Endothelial cell (in vitro differentiated cells): ENCODE measurements around the gene SP110. TPM values are rescaled to one million over a fixed set of nuclear protein-coding genes. Genes with fewer than 3 reads are reported as not detected.

ENCODE experiments used
- DNase-seq: peaks from one replicate; pipeline ENCODE4 v3.0.0; 2021; ENCODE audit warnings: low spot score
- H3K27ac Mint-ChIP-seq: one replicate; pipeline ENCODE4 v1.8.0; 2021; ENCODE audit warnings: mixed read lengths, inconsistent platforms; ENCODE audit not compliant: unreplicated experiment
- H3K27me3 Mint-ChIP-seq: one replicate; pipeline ENCODE4 v1.8.0; 2021; ENCODE audit warnings: mild to moderate bottlenecking, moderate library complexity, mixed read lengths, inconsistent platforms; ENCODE audit not compliant: unreplicated experiment
- H3K36me3 Mint-ChIP-seq: one replicate; pipeline ENCODE4 v1.8.0; 2021; ENCODE audit warnings: mild to moderate bottlenecking, low read depth, mixed read lengths, inconsistent platforms; ENCODE audit not compliant: unreplicated experiment
- H3K4me1 Mint-ChIP-seq: one replicate; pipeline ENCODE4 v1.8.0; 2021; ENCODE audit warnings: mild to moderate bottlenecking, mixed read lengths, inconsistent platforms; ENCODE audit not compliant: unreplicated experiment
- H3K4me3 Mint-ChIP-seq: one replicate; pipeline ENCODE4 v1.8.0; 2021; ENCODE audit warnings: mild to moderate bottlenecking, mixed read lengths, inconsistent platforms; ENCODE audit not compliant: unreplicated experiment
- H3K9me3 Mint-ChIP-seq: one replicate; pipeline ENCODE4 v1.8.0; 2021; ENCODE audit warnings: mixed read lengths, inconsistent platforms; ENCODE audit not compliant: unreplicated experiment
- total RNA-seq: library from RNA; stranded (reverse); fragmentation: NEBNext Ultra II Directional; extraction: Animal tissue kit (Norgen Biotek cat#: 25700); gene quantifications from one replicate; pipeline ENCODE4 v1.2.1, GENCODE V29; 2021; ENCODE audit not compliant: unreplicated experiment
- TF ChIP-seq, protein P1 (sequence below): fragments of 200-600 bp; sonication (generic); IDR thresholded peaks from one replicate; pipeline ENCODE4 v1.5.0; 2021; ENCODE audit warnings: antibody characterized with exemption; ENCODE audit not compliant: unreplicated experiment

Gene SP110
- total RNA-seq, 1 donor from 2014 or later = 5.3 TPM

DNA sequence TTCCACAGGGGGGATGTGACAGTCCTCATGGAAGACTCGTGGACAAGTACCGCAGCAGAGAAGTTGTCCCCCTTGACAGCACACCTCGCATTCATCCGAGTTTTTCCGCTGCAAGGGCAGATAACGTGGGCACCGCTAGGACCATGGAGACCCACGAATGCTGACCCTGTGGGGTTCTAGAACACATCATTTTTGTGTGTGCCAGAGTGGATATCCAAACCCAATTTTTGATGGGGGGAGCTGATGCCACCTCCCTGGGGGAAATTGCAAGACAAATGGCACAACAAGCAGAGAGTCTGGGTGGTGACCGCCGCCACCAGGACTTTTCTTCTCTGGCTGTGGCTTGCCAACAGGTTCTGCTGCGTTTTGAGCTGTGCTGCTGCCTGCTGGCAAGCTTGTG, 46.9 kb downstream of the SP110 start:
- no peaks in the 10 kb centered on the region for H3K9me3 Mint-ChIP-seq
- no peaks in the 10 kb centered on the region for H3K4me1 Mint-ChIP-seq
- H3K27ac Mint-ChIP-seq = no peak overlapping the region
- no peak for DNase-seq
- H3K36me3 Mint-ChIP-seq = no peaks in the 10 kb centered on the region
- TF ChIP-seq, protein P1, sequence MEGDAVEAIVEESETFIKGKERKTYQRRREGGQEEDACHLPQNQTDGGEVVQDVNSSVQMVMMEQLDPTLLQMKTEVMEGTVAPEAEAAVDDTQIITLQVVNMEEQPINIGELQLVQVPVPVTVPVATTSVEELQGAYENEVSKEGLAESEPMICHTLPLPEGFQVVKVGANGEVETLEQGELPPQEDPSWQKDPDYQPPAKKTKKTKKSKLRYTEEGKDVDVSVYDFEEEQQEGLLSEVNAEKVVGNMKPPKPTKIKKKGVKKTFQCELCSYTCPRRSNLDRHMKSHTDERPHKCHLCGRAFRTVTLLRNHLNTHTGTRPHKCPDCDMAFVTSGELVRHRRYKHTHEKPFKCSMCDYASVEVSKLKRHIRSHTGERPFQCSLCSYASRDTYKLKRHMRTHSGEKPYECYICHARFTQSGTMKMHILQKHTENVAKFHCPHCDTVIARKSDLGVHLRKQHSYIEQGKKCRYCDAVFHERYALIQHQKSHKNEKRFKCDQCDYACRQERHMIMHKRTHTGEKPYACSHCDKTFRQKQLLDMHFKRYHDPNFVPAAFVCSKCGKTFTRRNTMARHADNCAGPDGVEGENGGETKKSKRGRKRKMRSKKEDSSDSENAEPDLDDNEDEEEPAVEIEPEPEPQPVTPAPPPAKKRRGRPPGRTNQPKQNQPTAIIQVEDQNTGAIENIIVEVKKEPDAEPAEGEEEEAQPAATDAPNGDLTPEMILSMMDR = no peak
- peaks cover 6% of the 10 kb centered on the region for H3K27me3 Mint-ChIP-seq
- no peak overlapping the region for H3K4me3 Mint-ChIP-seq

DNA sequence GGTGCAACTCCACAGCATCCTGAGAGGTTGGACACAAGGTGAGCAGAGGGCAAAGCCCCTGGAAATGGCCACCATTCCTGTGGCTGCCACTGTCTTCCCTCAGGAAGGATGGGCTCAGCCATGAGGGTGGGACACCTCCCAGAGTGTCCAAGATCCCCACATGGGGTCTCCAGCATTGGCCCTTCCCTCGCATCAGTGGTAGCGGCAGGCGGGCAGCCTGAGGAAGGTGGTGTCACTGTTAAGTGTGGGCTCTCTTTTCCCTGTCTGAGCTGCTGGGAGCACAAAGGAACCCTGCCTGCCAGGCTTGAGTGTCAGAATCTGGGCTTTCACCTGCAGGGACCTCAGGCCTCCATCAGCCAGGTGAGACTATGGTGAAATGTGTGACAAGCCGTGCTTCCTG, 47.6 kb downstream of the SP110 start:
- H3K36me3 Mint-ChIP-seq = no peaks in the 10 kb centered on the region
- DNase-seq = no peak
- no peak overlapping the region for H3K27ac Mint-ChIP-seq
- peaks cover 6% of the 10 kb centered on the region for H3K27me3 Mint-ChIP-seq
- TF ChIP-seq, protein P1 = no peak
- H3K4me3 Mint-ChIP-seq = no peak overlapping the region
- H3K9me3 Mint-ChIP-seq = no peaks in the 10 kb centered on the region
- H3K4me1 Mint-ChIP-seq = no peaks in the 10 kb centered on the region

DNA sequence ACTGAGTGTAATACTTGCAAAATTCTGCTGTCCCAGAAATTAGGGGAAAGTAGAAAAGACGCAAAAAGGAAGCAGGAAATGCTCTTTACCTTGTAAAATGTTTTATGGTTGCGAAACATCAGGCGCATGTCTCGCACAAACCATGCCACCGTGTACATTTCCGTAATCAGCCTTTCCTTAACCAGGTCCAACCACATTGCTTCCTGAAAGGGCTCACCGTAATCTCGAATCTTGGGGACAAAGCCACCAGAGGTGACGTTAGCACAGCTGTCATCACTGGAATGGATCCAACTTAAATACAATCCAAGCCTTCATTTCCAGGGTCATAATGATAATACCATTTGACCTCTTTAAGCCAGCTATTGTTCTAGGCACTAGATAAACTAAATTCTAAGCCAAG, 49.3 kb downstream of the SP110 start:
- Mint-ChIP-seq H3K27me3 (peaks cover 4% of the 10 kb centered on the region), H3K27ac (no peak overlapping the region)
- no peak for DNase-seq

DNA sequence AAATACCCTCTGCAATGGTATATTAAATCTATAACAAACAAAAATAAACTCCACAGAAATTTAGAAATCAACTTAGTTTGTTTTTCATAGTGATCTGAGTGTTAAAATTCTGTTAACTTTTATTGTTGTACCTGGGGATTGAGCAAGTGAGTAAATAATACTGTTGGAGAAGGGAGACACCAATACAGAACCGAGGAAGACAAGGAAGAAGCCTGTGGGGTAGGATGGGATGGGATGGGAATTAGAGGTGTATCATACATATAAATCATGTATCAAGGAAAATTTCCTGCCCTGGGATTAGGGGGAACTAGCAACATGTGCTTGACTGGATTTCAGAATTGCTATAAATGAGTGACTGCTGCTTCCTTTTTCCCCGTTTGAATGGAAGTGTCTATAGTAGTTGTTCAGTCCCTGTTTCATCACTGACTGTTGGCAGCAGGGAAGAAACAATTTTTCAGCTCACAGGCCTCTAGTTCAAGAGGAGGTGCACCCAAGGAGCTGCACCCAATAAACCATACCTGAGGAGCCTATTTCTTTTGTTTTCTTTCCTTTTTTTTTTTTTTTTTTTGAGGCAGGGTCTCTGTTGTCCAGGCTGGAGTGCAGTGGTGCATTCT, 53.1 kb downstream of the SP110 start:
- no peak for DNase-seq
- Mint-ChIP-seq H3K36me3 (no peaks in the 10 kb centered on the region), H3K4me1 (no peaks in the 10 kb centered on the region), H3K27me3 (no peaks in the 10 kb centered on the region), H3K27ac (no peak overlapping the region), H3K4me3 (no peak overlapping the region), H3K9me3 (no peaks in the 10 kb centered on the region)
- TF ChIP-seq, protein P1 = no peak

More for the DNA sequence above, 49.3 kb downstream of the SP110 start:
- Mint-ChIP-seq H3K4me1 (no peaks in the 10 kb centered on the region), H3K36me3 (no peaks in the 10 kb centered on the region), H3K4me3 (no peak overlapping the region), H3K9me3 (no peaks in the 10 kb centered on the region)
- TF ChIP-seq, protein P1 = no peak

DNA sequence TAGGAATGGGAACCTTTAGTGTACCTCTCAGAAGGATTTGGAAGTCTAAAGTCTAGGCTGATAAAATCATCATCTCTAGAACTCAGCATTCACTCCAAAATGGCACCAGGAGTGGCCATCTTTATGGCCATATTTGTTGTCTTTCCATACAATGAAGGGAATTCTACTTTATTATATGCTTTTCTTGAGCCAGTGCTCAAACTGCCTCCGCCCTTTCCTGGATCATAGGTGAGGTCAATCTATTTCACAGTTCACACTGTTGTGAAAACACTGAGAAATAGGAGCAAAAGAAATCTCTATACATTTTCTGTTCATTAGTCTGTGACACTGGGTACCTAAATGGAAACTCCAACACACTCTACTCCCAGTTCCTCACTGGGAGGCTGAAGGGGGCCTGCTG, 55.6 kb downstream of the SP110 start:
- H3K9me3 Mint-ChIP-seq = no peaks in the 10 kb centered on the region
- peaks cover 2% of the 10 kb centered on the region for H3K27me3 Mint-ChIP-seq
- TF ChIP-seq, protein P1 = no peak
- H3K36me3 Mint-ChIP-seq = no peaks in the 10 kb centered on the region
- H3K4me1 Mint-ChIP-seq = no peaks in the 10 kb centered on the region
- no peak overlapping the region for H3K27ac Mint-ChIP-seq
- DNase-seq = no peak
- H3K4me3 Mint-ChIP-seq = no peak overlapping the region
